Astrocyte (in vitro differentiated cells and primary cell): ENCODE measurements around the gene DUSP5. TPM values are rescaled to one million over a fixed set of nuclear protein-coding genes. Genes with fewer than 3 reads are reported as not detected.

Source experiments
- DNase-seq: peaks from one replicate; pipeline ENCODE4 v3.0.0-alpha.2; 2010; ENCODE audit warnings: low read depth
- FAIRE-seq: peaks from 2 replicates; lab custom pipeline; 2011; peaks lifted over from hg19 to GRCh38; lab: Jason Lieb, UNC
- H2AFZ ChIP-seq: 2 replicates; pipeline ENCODE4 v1.6.0; 2012; ENCODE audit warnings: low read depth, low read length, inconsistent platforms
- H3K27ac ChIP-seq: 2 replicates; pipeline ENCODE4 v1.5.1; 2011; ENCODE audit warnings: low read depth, low read length, inconsistent platforms
- H3K27me3 ChIP-seq: 2 replicates; pipeline ENCODE4 v1.6.0; 2011; ENCODE audit warnings: low read length, inconsistent platforms; ENCODE audit not compliant: insufficient read depth
- H3K36me3 ChIP-seq: 2 replicates; pipeline ENCODE4 v1.5.1; 2011; ENCODE audit warnings: low read length, inconsistent platforms; ENCODE audit not compliant: insufficient read depth
- H3K4me1 ChIP-seq: 2 replicates; pipeline ENCODE4 v1.5.1; 2011; ENCODE audit warnings: low read length, inconsistent platforms; ENCODE audit not compliant: insufficient read depth
- H3K4me2 ChIP-seq: 2 replicates; pipeline ENCODE4 v1.6.0; 2012; ENCODE audit warnings: low read length, inconsistent platforms
- H3K4me3 ChIP-seq: 2 replicates; pipeline ENCODE4 v1.5.1; 2011; ENCODE audit warnings: low read depth, mild to moderate bottlenecking, low read length, inconsistent platforms; ENCODE audit not compliant: insufficient read depth
- H3K79me2 ChIP-seq: 2 replicates; pipeline ENCODE4 v1.6.0; 2012; ENCODE audit warnings: mild to moderate bottlenecking, low read length, inconsistent platforms; ENCODE audit not compliant: insufficient read depth
- H3K9ac ChIP-seq: 2 replicates; pipeline ENCODE4 v1.6.0; 2012; ENCODE audit warnings: mild to moderate bottlenecking, low read length, inconsistent platforms
- H3K9me3 ChIP-seq: 2 replicates; pipeline ENCODE4 v1.5.1; 2012; ENCODE audit warnings: low read depth, mild to moderate bottlenecking, low read length, inconsistent platforms; ENCODE audit not compliant: insufficient read depth
- H4K20me1 ChIP-seq: 2 replicates; pipeline ENCODE4 v1.6.0; 2012; ENCODE audit warnings: low read length, inconsistent platforms; ENCODE audit not compliant: insufficient read depth
- H3K27ac Mint-ChIP-seq: one replicate; pipeline ENCODE4 v1.8.0; 2021; ENCODE audit warnings: mild to moderate bottlenecking, mixed read lengths; ENCODE audit not compliant: unreplicated experiment
- H3K27me3 Mint-ChIP-seq: one replicate; pipeline ENCODE4 v1.8.0; 2021; ENCODE audit warnings: low read depth, mixed read lengths; ENCODE audit not compliant: unreplicated experiment
- H3K36me3 Mint-ChIP-seq: one replicate; pipeline ENCODE4 v1.8.0; 2021; ENCODE audit warnings: low read depth, mixed read lengths; ENCODE audit not compliant: unreplicated experiment
- H3K4me1 Mint-ChIP-seq: one replicate; pipeline ENCODE4 v1.8.0; 2021; ENCODE audit warnings: low read depth, mixed read lengths; ENCODE audit not compliant: unreplicated experiment
- H3K4me3 Mint-ChIP-seq: one replicate; pipeline ENCODE4 v1.8.0; 2021; ENCODE audit warnings: mild to moderate bottlenecking, moderate library complexity, mixed read lengths; ENCODE audit not compliant: unreplicated experiment
- H3K9me3 Mint-ChIP-seq: one replicate; pipeline ENCODE4 v1.8.0; 2021; ENCODE audit warnings: mild to moderate bottlenecking, mixed read lengths; ENCODE audit not compliant: unreplicated experiment
- EZH2 ChIP-seq: IDR thresholded peaks from 2 replicates; pipeline ENCODE4 v1.6.1; 2012; ENCODE audit warnings: mild to moderate bottlenecking, low read length, inconsistent platforms; ENCODE audit not compliant: insufficient read depth
- total RNA-seq: library from RNA; stranded (reverse); gene quantifications from 2 replicates; pipeline ENCODE4 v1.2.1, GENCODE V29; 2021
- TF ChIP-seq, protein P1 (sequence below): IDR thresholded peaks from 2 replicates; pipeline ENCODE4 v1.5.1; 2011; ENCODE audit warnings: low read depth, mild to moderate bottlenecking, inconsistent platforms, low read length, moderate library complexity; ENCODE audit not compliant: insufficient read depth

The DUSP5 gene
- total RNA-seq, 1 donor from 2014 or later = 36.4 TPM

DNA sequence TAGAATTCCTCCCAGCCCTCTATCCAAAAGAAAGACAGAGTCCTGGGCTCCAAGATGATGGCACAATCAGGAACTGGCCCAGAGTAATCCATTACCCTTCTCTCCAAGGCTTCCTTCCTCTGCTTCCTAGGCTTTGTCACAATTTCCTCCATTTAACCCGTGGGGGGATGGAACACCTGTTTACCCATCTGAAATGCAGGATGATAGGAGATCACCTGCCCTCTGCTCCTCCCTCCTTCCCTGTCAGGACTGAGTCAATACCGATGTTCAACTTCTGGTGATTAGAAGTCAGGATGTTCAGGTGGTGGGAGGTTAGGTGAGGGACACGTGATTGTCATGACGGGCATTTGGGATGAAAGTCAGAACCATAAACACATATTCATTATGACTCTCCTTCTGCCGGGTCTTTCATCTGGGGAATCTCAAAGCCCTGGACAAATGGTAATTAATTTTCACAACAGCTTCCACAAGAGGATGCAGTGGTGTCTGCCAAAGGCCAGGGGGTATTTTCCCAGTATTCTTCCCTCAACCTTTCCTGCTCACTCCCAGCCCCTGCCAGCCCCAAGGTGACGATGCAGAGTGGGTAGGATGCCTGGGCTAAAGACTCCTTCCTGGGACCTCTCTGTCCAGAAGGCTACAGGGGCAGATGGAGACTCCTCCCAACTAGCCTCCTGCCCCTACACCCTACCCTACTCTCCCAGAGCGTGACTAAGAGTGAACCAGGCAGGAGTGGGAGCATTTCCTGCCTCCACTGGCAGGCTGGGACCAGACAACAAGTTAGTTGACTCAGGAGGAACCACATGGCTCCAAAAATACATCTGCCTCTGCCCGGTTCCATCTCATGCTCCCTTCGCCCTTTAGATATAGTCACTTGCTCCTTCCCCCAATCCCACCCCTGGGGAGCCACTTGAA lies 27.9 kb downstream of the DUSP5 start:
- Histone ChIP-seq H3K9me3 (no peaks in the 10 kb centered on the region), H4K20me1 (peaks cover 9% of the 10 kb centered on the region), H3K4me1 (peaks cover 53% of the 10 kb centered on the region), H3K79me2 (no peaks in the 10 kb centered on the region), H3K36me3 (no peaks in the 10 kb centered on the region), H3K27me3 (no peaks in the 10 kb centered on the region), H3K4me2 (peak overlapping the region; percentile 54), H3K4me3 (no peak overlapping the region), H3K9ac (no peak overlapping the region), H3K27ac (no peak overlapping the region), H2AFZ (peak overlapping the region; percentile 43)
- no peak for TF ChIP-seq EZH2
- TF ChIP-seq, protein P1, sequence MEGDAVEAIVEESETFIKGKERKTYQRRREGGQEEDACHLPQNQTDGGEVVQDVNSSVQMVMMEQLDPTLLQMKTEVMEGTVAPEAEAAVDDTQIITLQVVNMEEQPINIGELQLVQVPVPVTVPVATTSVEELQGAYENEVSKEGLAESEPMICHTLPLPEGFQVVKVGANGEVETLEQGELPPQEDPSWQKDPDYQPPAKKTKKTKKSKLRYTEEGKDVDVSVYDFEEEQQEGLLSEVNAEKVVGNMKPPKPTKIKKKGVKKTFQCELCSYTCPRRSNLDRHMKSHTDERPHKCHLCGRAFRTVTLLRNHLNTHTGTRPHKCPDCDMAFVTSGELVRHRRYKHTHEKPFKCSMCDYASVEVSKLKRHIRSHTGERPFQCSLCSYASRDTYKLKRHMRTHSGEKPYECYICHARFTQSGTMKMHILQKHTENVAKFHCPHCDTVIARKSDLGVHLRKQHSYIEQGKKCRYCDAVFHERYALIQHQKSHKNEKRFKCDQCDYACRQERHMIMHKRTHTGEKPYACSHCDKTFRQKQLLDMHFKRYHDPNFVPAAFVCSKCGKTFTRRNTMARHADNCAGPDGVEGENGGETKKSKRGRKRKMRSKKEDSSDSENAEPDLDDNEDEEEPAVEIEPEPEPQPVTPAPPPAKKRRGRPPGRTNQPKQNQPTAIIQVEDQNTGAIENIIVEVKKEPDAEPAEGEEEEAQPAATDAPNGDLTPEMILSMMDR = no peak
- Mint-ChIP-seq H3K36me3 (peaks cover 8% of the 10 kb centered on the region), H3K9me3 (no peaks in the 10 kb centered on the region), H3K4me1 (peaks cover 48% of the 10 kb centered on the region), H3K4me3 (peak overlapping the region; percentile 46), H3K27ac (no peak overlapping the region), H3K27me3 (no peaks in the 10 kb centered on the region)
- DNase-seq = peak; percentile 55
- FAIRE-seq = no peak

DNA sequence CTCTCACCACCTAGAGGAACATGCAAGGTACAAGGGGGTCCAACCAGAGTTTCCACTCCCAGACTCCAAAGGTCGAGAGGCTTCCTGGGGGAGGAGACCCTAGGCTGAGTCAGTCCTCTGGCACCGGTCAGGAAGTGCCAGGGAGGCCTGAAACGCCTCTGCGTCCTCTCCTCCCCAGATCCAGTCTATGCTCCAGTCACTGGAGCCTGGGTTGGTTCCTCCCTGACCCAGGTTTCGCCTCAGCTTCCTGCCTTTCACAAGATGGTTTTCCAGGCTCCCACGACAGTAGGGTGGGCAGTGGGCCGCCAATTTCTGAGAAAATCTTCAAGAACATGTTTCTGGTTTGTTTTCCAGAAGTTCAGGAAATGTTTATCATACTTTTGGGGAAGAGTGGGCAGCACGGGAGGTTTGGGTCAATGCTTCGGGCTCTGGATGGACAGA lies 30.0 kb downstream of the DUSP5 start:
- Mint-ChIP-seq H3K36me3 (peaks cover 8% of the 10 kb centered on the region), H3K9me3 (no peaks in the 10 kb centered on the region), H3K4me1 (peaks cover 46% of the 10 kb centered on the region), H3K27me3 (no peaks in the 10 kb centered on the region), H3K4me3 (peak overlapping the region; percentile 57), H3K27ac (peak overlapping the region; percentile 73)
- no peak overlapping the region for H3K4me3 ChIP-seq
- H3K9ac ChIP-seq = peak overlapping the region; percentile 7
- H2AFZ ChIP-seq = no peak overlapping the region
- FAIRE-seq (no peak), DNase-seq (peak; percentile 71)
- H3K27me3 ChIP-seq = no peaks in the 10 kb centered on the region
- H3K4me2 ChIP-seq = peak overlapping the region; percentile 58
- H3K4me1 ChIP-seq = peaks cover 53% of the 10 kb centered on the region
- H3K36me3 ChIP-seq = no peaks in the 10 kb centered on the region
- no peaks in the 10 kb centered on the region for H4K20me1 ChIP-seq
- no peaks in the 10 kb centered on the region for H3K9me3 ChIP-seq
- no peaks in the 10 kb centered on the region for H3K79me2 ChIP-seq
- peak overlapping the region; percentile 64 for H3K27ac ChIP-seq
- no peak for TF ChIP-seq EZH2
- TF ChIP-seq, protein P1 = no peak
